D721Med (cell line): Measurements from ENCODE around the gene NKX2-2.

Experiments
- DNase-seq: peaks from one replicate; pipeline ENCODE4 v3.0.0; 2011; ENCODE audit warnings: low spot score; ENCODE audit not compliant: insufficient read length
- FAIRE-seq: peaks from 2 replicates; lab custom pipeline; 2011; peaks lifted over from hg19 to GRCh38; lab: Jason Lieb, UNC
- TF ChIP-seq, protein P1 (sequence below): IDR thresholded peaks from 2 replicates; pipeline ENCODE4 v1.5.1; 2012; ENCODE audit warnings: mild to moderate bottlenecking, control low read depth; ENCODE audit not compliant: insufficient read depth; ENCODE audit errors: missing control alignments

NKX2-2 gene

GRCh38 chr20:21516861-21517565 lies 3.1 kb upstream of the NKX2-2 start:
- TF ChIP-seq, protein P1, sequence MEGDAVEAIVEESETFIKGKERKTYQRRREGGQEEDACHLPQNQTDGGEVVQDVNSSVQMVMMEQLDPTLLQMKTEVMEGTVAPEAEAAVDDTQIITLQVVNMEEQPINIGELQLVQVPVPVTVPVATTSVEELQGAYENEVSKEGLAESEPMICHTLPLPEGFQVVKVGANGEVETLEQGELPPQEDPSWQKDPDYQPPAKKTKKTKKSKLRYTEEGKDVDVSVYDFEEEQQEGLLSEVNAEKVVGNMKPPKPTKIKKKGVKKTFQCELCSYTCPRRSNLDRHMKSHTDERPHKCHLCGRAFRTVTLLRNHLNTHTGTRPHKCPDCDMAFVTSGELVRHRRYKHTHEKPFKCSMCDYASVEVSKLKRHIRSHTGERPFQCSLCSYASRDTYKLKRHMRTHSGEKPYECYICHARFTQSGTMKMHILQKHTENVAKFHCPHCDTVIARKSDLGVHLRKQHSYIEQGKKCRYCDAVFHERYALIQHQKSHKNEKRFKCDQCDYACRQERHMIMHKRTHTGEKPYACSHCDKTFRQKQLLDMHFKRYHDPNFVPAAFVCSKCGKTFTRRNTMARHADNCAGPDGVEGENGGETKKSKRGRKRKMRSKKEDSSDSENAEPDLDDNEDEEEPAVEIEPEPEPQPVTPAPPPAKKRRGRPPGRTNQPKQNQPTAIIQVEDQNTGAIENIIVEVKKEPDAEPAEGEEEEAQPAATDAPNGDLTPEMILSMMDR: no peak
- FAIRE-seq (no peak), DNase-seq (no peak)

- DNase-seq (no peak), FAIRE-seq (no peak)
- TF ChIP-seq, protein P1: no peak
These were observed 2.3 kb upstream of the NKX2-2 start for GRCh38 chr20:21516180-21516567.

DNA sequence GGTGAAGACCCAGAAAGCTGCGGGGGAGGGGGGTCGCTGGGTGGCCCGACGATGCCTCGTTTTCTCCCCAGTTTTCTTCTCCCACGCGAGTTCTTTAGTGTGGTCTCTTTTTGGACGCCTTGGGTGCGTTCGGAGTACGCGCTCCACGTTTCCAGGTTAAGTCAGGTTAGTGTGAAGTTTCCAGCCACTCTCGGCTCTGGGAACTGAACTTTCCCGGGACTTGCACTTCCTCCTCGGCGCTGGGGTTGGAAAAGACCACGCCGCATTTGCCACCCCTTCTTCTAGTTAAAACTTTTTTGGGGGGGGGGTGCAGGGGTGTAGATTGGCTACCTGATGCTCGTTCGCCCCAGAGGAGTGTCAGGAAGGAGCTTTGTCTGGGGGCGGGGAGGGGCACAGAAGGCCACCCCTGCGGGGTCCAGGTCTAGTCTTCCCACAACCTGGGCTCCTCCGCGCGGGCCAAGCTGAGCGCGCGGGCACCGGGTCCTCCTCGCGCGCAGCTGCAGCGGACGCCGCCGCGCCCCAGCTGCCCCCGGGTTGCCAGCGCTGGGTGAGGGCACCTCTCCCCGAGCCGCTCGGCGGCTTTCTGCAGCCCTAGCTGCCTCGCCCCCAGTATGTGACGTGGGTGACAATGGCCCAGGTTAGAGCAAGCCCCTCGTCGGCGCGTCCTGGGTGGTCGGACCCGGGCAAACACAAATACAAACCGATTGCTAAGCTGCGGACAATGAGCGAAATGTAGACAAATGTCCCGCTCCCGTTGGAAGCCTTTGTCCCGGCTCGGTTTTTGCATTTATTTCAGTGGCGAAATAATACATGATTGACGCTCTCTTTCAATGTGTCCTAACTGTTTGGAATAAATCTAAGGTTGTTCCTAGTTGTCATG lies 1.7 kb upstream of the NKX2-2 start:
- TF ChIP-seq, protein P1: no peak
- DNase-seq (no peak), FAIRE-seq (no peak)

- DNase-seq (no peak), FAIRE-seq (no peak)
- TF ChIP-seq, protein P1: no peak
These were observed 838 bp upstream of the NKX2-2 start for GRCh38 chr20:21514553-21515251.

DNA sequence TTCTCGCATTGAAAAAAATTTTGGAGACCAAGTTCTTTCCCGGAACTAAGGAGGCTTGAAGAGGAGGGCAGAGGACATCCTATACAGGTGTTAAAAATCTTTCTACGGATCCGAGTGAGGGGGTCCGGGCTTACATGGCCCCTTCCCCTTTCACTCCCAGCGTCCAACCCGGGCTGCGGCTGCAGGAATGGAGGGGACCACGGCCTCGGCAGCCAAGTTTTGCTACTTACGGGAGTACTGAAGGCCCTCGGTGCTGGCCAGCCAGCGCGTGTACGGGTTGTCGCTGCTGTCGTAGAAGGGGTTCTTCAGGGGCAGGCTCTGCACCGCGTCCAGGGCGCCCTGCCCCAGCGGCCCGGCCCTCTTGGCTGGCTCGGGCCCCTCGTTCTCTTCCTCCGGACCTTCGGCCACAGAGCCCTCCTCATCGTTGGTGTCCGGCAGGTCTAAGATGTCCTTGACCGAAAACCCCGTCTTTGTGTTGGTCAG lies 642 bp downstream of the NKX2-2 start:
- DNase-seq: no peak
- no peak for FAIRE-seq
- TF ChIP-seq, protein P1: no peak

DNA sequence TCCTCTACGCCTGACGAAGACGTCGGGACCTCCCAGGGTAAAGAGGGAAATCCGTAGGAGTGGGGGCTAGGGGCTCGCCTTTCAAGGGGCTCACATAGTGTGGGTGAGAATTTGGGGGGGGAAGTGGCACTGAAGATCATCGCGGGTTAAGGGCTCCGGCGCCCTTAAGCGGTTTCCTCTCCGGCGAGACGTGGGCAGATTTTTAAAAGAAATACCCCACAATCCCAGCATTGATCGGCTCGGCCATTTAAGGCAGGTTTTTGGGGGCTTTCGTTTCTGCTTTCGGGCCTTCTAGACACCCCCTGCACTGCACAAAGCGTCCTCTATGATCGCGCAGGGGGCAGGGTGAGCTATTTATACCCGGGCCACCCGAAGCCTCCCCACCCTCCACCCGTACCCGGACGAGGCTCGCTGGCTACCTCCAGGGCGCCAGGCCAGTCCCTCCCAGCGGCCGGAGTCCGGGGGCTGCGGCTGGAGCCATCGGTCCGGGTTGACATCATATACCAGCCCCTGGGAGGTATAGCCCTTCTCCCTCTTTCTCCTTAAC lies 1.2 kb downstream of the NKX2-2 start:
- TF ChIP-seq, protein P1: no peak
- DNase-seq (no peak), FAIRE-seq (no peak)
